HepG2 (cell line): ENCODE measurements around the gene HEATR1. TPM values are rescaled to one million over a fixed set of nuclear protein-coding genes. Genes with fewer than 3 reads are reported as not detected.

Experiments used
- ARID2 ChIP-seq: sonication (generic); formaldehyde crosslinking; IDR thresholded peaks from 2 replicates; pipeline ENCODE4 v1.8.1; 2022; ENCODE audit warnings: mild to moderate bottlenecking, missing genetic modification reagents, borderline replicate concordance
- CHD2 ChIP-seq: IDR thresholded peaks from 2 replicates; pipeline ENCODE4 v1.6.1; 2011; ENCODE audit warnings: low read depth, low read length, improper control_type of control experiment
- FOXA1 ChIP-seq, 2 experiments: fragments of 450-650 bp in 1 of 2; sonication (generic) in 1 of 2; formaldehyde crosslinking in 1 of 2; IDR thresholded peaks; 2 replicates each; pipeline versions ENCODE4 v1.4.0 to v1.6.1; 2016 to 2020; ENCODE audit warnings: missing genetic modification reagents in 1 of 2
- HMG20A ChIP-seq: IDR thresholded peaks from 2 replicates; pipeline ENCODE4 v1.6.1; 2016; ENCODE audit warnings: borderline replicate concordance
- KDM4B ChIP-seq: sonication (generic); formaldehyde crosslinking; IDR thresholded peaks from 2 replicates; pipeline ENCODE4 v1.4.0; 2020; ENCODE audit warnings: missing genetic modification reagents
- MXD4 ChIP-seq: IDR thresholded peaks from 2 replicates; pipeline ENCODE4 v1.6.1; 2016; ENCODE audit warnings: mild to moderate bottlenecking, missing biosample characterization, missing genetic modification reagents
- NR2F2 ChIP-seq: IDR thresholded peaks from 2 replicates; pipeline ENCODE4 v1.6.1; 2012; ENCODE audit warnings: low read depth, inconsistent platforms, borderline replicate concordance
- PCBP2 ChIP-seq: fragments of 200-400 bp; formaldehyde crosslinking; optimal IDR thresholded peaks from 2 replicates; pipeline ENCODE3; 2018; ENCODE audit warnings: low read length, low read depth; ENCODE audit not compliant: poor library complexity, severe bottlenecking
- RELA ChIP-seq: sonication (generic); formaldehyde crosslinking; IDR thresholded peaks from 2 replicates; pipeline ENCODE4 v1.4.0; 2020; ENCODE audit warnings: missing genetic modification reagents
- SIX4 ChIP-seq: sonication (generic); formaldehyde crosslinking; IDR thresholded peaks from 2 replicates; pipeline ENCODE4 v1.4.0; 2020; ENCODE audit warnings: missing genetic modification reagents
- SPEN ChIP-seq: sonication (generic); formaldehyde crosslinking; IDR thresholded peaks from 2 replicates; pipeline ENCODE4 v1.5.1; 2020; ENCODE audit warnings: low read depth, mild to moderate bottlenecking, missing genetic modification reagents
- U2AF1 ChIP-seq: fragments of 200-400 bp; formaldehyde crosslinking; optimal IDR thresholded peaks from 2 replicates; pipeline ENCODE3; 2017; ENCODE audit warnings: mild to moderate bottlenecking, low read depth, low read length
- ZNF121 ChIP-seq: sonication (generic); formaldehyde crosslinking; IDR thresholded peaks from 2 replicates; pipeline ENCODE4 v1.5.0; 2020; ENCODE audit warnings: mild to moderate bottlenecking, missing genetic modification reagents
- ZNF3 ChIP-seq: IDR thresholded peaks from 2 replicates; pipeline ENCODE4 v1.7.0; 2017; ENCODE audit warnings: inconsistent platforms
- ZNF337 ChIP-seq: sonication (generic); formaldehyde crosslinking; IDR thresholded peaks from 2 replicates; pipeline ENCODE4 v1.5.1; 2020; ENCODE audit warnings: missing genetic modification reagents, low read depth, mild to moderate bottlenecking, borderline replicate concordance
- ZNF383 ChIP-seq: sonication (generic); formaldehyde crosslinking; IDR thresholded peaks from 2 replicates; pipeline ENCODE4 v1.4.0; 2020; ENCODE audit warnings: missing genetic modification reagents, mild to moderate bottlenecking, borderline replicate concordance
- ZNF460 ChIP-seq: sonication (generic); formaldehyde crosslinking; IDR thresholded peaks from 2 replicates; pipeline ENCODE4 v1.5.1; 2020; ENCODE audit warnings: missing genetic modification reagents, mild to moderate bottlenecking, borderline replicate concordance
- ZNF546 ChIP-seq: sonication (generic); formaldehyde crosslinking; conservative IDR thresholded peaks from 2 replicates; pipeline ENCODE4 v1.8.1; 2023; ENCODE audit warnings: mild to moderate bottlenecking, missing genetic modification reagents
- ZNF564 ChIP-seq: sonication (generic); formaldehyde crosslinking; IDR thresholded peaks from 2 replicates; pipeline ENCODE4 v1.8.1; 2023; ENCODE audit warnings: mild to moderate bottlenecking, missing genetic modification reagents
- ZNF577 ChIP-seq: sonication (generic); formaldehyde crosslinking; IDR thresholded peaks from 2 replicates; pipeline ENCODE4 v1.4.0; 2020; ENCODE audit warnings: mild to moderate bottlenecking, low read depth, missing genetic modification reagents, borderline replicate concordance
- ZNF781 ChIP-seq: sonication (generic); formaldehyde crosslinking; IDR thresholded peaks from 2 replicates; pipeline ENCODE4 v1.5.1; 2020; ENCODE audit warnings: borderline replicate concordance, mild to moderate bottlenecking, missing genetic modification reagents; ENCODE audit errors: not compliant biosample characterization
- ZNF883 ChIP-seq: sonication (generic); formaldehyde crosslinking; IDR thresholded peaks from 2 replicates; pipeline ENCODE4 v1.5.1; 2020; ENCODE audit warnings: mild to moderate bottlenecking, missing genetic modification reagents; ENCODE audit errors: not compliant biosample characterization
- polyA plus RNA-seq, 8 experiments: library from polyadenylated mRNA; depleted of rRNA in 3 of 8; stranded (reverse) in 7 of 8; unstranded in 1 of 8; fragments of >200 nt; fragmentation: Illumina TruSeq in 4 of 8; extraction: Trizol in 4 of 8; gene quantifications; 2 replicates each; pipeline versions ENCODE4 v1.2.1 to v1.2.3, GENCODE V29; 2011 to 2016; ENCODE audit warnings: low read depth in 4 of 8, missing spikeins in 1 of 8, mixed read lengths in 1 of 8; ENCODE audit not compliant: insufficient read depth in 1 of 8
- total RNA-seq, 5 experiments: library from RNA; depleted of rRNA; stranded (reverse); fragments of >200 nt; fragmentation: Illumina TruSeq; extraction: Trizol; gene quantifications; 2 replicates each; pipeline ENCODE4 v1.2.3, GENCODE V29; 2016; ENCODE audit warnings: low read depth in 1 of 5
- TF ChIP-seq, protein P1 (sequence below): fragments of 450-650 bp; IDR thresholded peaks from 2 replicates; pipeline ENCODE4 v1.6.1; 2017
- TF ChIP-seq, protein P2 (sequence below): sonication (generic); formaldehyde crosslinking; IDR thresholded peaks from 2 replicates; pipeline ENCODE4 v1.8.0; 2022; ENCODE audit warnings: missing genetic modification reagents, low read depth, mild to moderate bottlenecking, borderline replicate concordance
- TF ChIP-seq, protein P3 (sequence below): sonication (generic); formaldehyde crosslinking; IDR thresholded peaks from 2 replicates; pipeline ENCODE4 v1.8.1; 2023; ENCODE audit warnings: mild to moderate bottlenecking, missing genetic modification reagents

Gene HEATR1
- total and polyA plus RNA-seq, 2 of the 13 experiments (the other 11 are each of a cell fraction or from before 2014, with no cell fraction given): 10.2 to 45.8 TPM

DNA sequence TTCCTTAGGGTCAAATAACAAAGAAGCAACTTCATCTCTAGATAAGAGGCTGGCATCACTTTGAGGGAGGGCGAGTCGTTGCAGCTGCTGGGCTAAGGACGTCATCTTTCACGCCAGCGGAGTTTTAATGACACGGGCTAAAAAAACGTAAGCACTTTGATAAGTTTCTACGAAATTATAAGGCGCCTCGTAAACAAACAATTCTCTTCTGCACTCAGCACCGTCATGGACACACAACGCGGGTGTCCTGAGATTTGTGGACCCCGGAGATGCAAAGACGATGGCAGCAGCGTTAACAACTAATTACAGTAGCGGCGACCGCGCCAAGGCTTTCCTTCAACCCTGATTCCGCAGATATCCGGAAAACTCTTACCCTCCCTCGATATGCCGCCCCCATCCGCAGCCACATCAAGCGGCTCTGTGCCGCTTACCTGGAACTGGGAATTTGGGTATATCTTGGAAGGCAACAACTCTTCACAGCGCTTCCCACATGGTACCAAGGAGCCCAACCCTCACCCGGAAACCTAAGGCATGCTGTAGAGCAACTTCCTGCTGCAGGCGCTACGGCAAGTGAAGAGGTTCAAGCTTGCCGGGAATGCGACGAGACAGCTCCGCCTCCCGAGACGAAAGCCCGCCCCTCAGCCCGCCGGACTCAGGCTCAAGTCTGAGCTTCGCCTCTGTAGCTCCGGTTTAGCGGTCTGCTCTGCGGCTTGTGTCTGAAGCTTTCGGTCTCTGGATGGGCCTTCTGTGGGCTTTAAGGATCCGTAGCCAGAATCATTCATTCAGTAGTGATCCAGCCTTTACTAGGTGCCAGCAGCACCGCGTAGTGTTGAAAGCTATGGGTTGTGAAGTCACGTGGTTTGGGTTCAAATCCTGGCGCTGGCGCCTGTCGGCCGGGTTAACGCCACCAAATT lies at the start of gene HEATR1 (continued):
- TF ChIP-seq, protein P1, sequence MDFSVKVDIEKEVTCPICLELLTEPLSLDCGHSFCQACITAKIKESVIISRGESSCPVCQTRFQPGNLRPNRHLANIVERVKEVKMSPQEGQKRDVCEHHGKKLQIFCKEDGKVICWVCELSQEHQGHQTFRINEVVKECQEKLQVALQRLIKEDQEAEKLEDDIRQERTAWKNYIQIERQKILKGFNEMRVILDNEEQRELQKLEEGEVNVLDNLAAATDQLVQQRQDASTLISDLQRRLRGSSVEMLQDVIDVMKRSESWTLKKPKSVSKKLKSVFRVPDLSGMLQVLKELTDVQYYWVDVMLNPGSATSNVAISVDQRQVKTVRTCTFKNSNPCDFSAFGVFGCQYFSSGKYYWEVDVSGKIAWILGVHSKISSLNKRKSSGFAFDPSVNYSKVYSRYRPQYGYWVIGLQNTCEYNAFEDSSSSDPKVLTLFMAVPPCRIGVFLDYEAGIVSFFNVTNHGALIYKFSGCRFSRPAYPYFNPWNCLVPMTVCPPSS: no peak
- no peak for TF ChIP-seq ZNF577 (CRISPR knock-in tag)
- peak; percentile 41; the same call in 1 of the 2 replicates for TF ChIP-seq ZNF337
- TF ChIP-seq NR2F2: no peak
- no peak for TF ChIP-seq PCBP2
- TF ChIP-seq ZNF781 (CRISPR knock-in tag): peak; percentile 20
- TF ChIP-seq ARID2: no peak
- peak; percentile 84 for TF ChIP-seq KDM4B (CRISPR knock-in tag)
- no peak for TF ChIP-seq ZNF3 (CRISPR knock-in tag)
- TF ChIP-seq SIX4 (CRISPR knock-in tag): 0 out of 2 replicates have a peak, but pooled peaks have one; percentile 27
- no peak for TF ChIP-seq RELA (CRISPR knock-in tag)
- TF ChIP-seq SPEN (CRISPR knock-in tag): peak; percentile 96
- no peak for TF ChIP-seq ZNF546 (CRISPR knock-in tag)
- peak; percentile 83; the same call in 1 of the 2 replicates for TF ChIP-seq ZNF383 (CRISPR knock-in tag)
- TF ChIP-seq FOXA1 (IDR thresholded peaks at IDR 0.05): no peak
- TF ChIP-seq FOXA1 (CRISPR knock-in tag; IDR thresholded peaks at IDR 0.05): no peak
- TF ChIP-seq MXD4 (CRISPR knock-in tag): peak; percentile 97
- TF ChIP-seq, protein P2, sequence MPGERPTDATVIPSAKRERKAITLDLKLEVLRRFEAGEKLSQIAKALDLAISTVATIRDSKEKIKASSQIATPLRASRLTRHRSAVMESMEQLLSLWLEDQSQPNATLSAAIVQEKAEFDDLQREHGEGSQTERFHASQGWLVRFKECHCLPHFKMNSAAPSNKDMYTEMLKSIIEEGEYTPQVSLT (CRISPR knock-in tag): no peak
- TF ChIP-seq, protein P3, sequence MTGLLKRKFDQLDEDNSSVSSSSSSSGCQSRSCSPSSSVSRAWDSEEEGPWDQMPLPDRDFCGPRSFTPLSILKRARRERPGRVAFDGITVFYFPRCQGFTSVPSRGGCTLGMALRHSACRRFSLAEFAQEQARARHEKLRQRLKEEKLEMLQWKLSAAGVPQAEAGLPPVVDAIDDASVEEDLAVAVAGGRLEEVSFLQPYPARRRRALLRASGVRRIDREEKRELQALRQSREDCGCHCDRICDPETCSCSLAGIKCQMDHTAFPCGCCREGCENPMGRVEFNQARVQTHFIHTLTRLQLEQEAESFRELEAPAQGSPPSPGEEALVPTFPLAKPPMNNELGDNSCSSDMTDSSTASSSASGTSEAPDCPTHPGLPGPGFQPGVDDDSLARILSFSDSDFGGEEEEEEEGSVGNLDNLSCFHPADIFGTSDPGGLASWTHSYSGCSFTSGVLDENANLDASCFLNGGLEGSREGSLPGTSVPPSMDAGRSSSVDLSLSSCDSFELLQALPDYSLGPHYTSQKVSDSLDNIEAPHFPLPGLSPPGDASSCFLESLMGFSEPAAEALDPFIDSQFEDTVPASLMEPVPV (CRISPR knock-in tag): no peak
- TF ChIP-seq ZNF883 (CRISPR knock-in tag): peak; percentile 79
- no peak; the same call in 1 of the 2 replicates for TF ChIP-seq ZNF564
- no peak for TF ChIP-seq ZNF121 (CRISPR knock-in tag)
- no peak for TF ChIP-seq CHD2
- no peak for TF ChIP-seq HMG20A (CRISPR knock-in tag)
- peak; percentile 70 for TF ChIP-seq U2AF1
- no peak for TF ChIP-seq ZNF460
